Measurements from ENCODE around the gene MMRN2.

DNA sequence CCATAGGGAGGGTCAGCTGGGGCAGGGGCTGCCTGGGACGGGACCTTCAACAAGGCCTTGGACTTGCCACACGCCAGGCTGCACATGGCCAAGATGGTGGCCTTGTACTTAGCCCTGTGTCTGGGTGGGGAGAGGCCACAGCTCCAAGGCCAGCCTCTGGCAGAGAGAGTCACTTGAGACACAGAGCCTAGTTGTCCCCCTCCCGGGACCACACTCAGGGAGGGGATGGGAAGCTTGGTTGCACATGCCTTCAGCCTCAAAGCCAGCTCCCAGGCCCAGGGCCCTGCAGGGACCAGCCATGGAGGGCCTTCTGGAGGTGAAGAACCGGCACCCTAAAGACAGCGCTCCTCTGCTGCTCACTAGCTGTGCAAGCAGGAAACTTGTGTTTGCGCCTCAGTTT is 16.7 kb downstream of the MMRN2 start:
- TF ChIP-seq, protein P1, sequence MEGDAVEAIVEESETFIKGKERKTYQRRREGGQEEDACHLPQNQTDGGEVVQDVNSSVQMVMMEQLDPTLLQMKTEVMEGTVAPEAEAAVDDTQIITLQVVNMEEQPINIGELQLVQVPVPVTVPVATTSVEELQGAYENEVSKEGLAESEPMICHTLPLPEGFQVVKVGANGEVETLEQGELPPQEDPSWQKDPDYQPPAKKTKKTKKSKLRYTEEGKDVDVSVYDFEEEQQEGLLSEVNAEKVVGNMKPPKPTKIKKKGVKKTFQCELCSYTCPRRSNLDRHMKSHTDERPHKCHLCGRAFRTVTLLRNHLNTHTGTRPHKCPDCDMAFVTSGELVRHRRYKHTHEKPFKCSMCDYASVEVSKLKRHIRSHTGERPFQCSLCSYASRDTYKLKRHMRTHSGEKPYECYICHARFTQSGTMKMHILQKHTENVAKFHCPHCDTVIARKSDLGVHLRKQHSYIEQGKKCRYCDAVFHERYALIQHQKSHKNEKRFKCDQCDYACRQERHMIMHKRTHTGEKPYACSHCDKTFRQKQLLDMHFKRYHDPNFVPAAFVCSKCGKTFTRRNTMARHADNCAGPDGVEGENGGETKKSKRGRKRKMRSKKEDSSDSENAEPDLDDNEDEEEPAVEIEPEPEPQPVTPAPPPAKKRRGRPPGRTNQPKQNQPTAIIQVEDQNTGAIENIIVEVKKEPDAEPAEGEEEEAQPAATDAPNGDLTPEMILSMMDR (conservative IDR thresholded peaks at IDR 0.05): no peak
- no peak for TF ChIP-seq EZH2 (IDR thresholded peaks at IDR 0.05; ENCODE audit: low read depth)

Measured in PC-9 (cell line).